ENCODE measurements around the gene ANKS1A.

DNA sequence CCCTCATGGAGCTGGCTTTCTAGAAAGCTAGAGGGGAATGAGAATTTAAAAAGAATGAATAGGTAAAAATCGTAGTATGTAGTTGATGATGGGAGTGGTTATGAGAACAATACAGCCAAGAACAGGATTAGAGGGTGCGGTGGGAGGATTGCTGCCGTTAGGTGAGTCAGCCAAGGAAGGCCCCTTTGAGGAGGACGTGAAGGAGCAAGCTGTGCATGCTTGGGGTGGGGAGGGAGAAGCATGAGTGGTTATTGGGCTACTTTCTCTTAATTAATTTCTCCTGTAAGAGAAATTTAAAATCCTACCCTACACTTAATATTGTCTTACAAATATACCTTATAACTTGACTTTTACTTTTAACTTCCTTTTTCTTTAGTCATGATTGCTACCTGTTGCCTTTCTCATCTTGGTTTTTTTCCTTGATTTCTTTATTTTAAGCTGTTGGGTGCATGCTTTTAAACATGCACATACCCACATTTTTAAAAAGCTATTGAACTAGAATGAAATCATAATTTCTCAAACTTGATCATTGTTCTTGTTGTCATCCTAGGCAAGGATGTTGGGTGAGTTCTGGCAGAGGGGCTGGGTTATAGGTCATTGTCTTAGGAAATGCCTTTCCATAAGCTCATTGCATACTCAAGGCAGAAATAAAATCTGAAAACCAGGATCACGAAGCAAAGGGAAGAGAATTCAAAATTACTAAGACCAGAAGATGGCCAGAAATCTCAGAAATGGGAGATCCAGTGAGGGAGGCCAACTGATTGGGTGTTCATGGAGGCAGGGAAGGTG is 137.6 kb downstream of the ANKS1A start:
- no peak for TF ChIP-seq EZH2 (IDR thresholded peaks at IDR 0.05; ENCODE audit: low read depth)
- TF ChIP-seq CTCF (conservative IDR thresholded peaks at IDR 0.05), result no peak

All from PC-9 (cell line).